HEK293 (cell line): Measurements from ENCODE around the gene C12orf56.
"Not testable (repeated sequence)": the region's sequence is repeated elsewhere in the genome, so short reads cannot be mapped to it uniquely, and the experiment has no call there.

Experiments used
- CTCF ChIA-PET: fragments of 350-600 bp; formaldehyde crosslinking; extraction: SDS; loops from one replicate; lab custom pipeline; 2021; ENCODE audit warnings: antibody characterized with exemption; lab: Yijun Ruan, JAX
- POLR2A ChIA-PET: fragments of 300-600 bp; formaldehyde crosslinking; extraction: SDS; loops from one replicate; lab custom pipeline; 2020; ENCODE audit warnings: antibody characterized with exemption, inconsistent platforms; lab: Yijun Ruan, JAX
- H3K27ac ChIP-seq: fragments of 200-500 bp; sonication (Bioruptor generic); 2 replicates; pipeline ENCODE4 v1.5.1; 2014; ENCODE audit warnings: low read depth, low read length, control low read depth, inconsistent platforms; ENCODE audit errors: extremely low read depth
- H3K36me3 ChIP-seq, 2 experiments: fragments of 200-500 bp in 1 of 2; sonication (Bioruptor generic) in 1 of 2; 1 replicate in 1 of 2; 2 replicates in 1 of 2; pipeline ENCODE4 v1.5.1; 2014 to 2017; ENCODE audit warnings: inconsistent platforms in 2 of 2, low read length in 2 of 2; ENCODE audit not compliant: control insufficient read depth in 2 of 2, insufficient read depth in 1 of 2
- H3K4me1 ChIP-seq: fragments of 200-500 bp; sonication (Bioruptor generic); 2 replicates; pipeline ENCODE4 v1.5.1; 2014; ENCODE audit warnings: mild to moderate bottlenecking, low read length, inconsistent platforms; ENCODE audit not compliant: control insufficient read depth, insufficient read depth
- H3K4me3 ChIP-seq: 2 replicates; pipeline ENCODE4 v1.5.1; 2011; ENCODE audit warnings: low read depth, mild to moderate bottlenecking, control low read depth, low read length, moderate library complexity
- H3K9me3 ChIP-seq: fragments of 200-500 bp; sonication (Bioruptor generic); 2 replicates; pipeline ENCODE4 v1.5.1; 2014; ENCODE audit warnings: low read depth, low read length, inconsistent platforms; ENCODE audit not compliant: control insufficient read depth, insufficient read depth
- OVOL3 ChIP-seq: fragments of 450-650 bp; formaldehyde crosslinking; IDR thresholded peaks from 2 replicates; pipeline ENCODE4 v1.5.1; 2016; ENCODE audit warnings: missing biosample characterization, missing genetic modification characterization
- ZBTB1 ChIP-seq: fragments of 450-650 bp; formaldehyde crosslinking; IDR thresholded peaks from 2 replicates; pipeline ENCODE4 v1.5.1; 2016; ENCODE audit warnings: missing biosample characterization, missing genetic modification characterization
- ZBTB8A ChIP-seq: fragments of 450-650 bp; formaldehyde crosslinking; IDR thresholded peaks from 2 replicates; pipeline ENCODE4 v1.5.1; 2016; ENCODE audit warnings: missing biosample characterization, missing genetic modification characterization
- ZFP37 ChIP-seq: fragments of 450-650 bp; formaldehyde crosslinking; IDR thresholded peaks from 2 replicates; pipeline ENCODE4 v1.5.1; 2016; ENCODE audit warnings: missing biosample characterization, missing genetic modification characterization
- ZNF140 ChIP-seq: fragments of 450-650 bp; formaldehyde crosslinking; IDR thresholded peaks from 2 replicates; pipeline ENCODE4 v1.5.1; 2016; ENCODE audit warnings: missing biosample characterization, missing genetic modification characterization
- ZNF19 ChIP-seq: fragments of 450-650 bp; formaldehyde crosslinking; IDR thresholded peaks from 2 replicates; pipeline ENCODE4; 2016; ENCODE audit warnings: missing biosample characterization, missing genetic modification characterization, low read depth
- ZNF202 ChIP-seq: fragments of 450-650 bp; formaldehyde crosslinking; IDR thresholded peaks from 2 replicates; pipeline ENCODE4 v1.5.1; 2016; ENCODE audit warnings: missing biosample characterization, missing genetic modification characterization, borderline replicate concordance
- ZNF394 ChIP-seq: fragments of 450-650 bp; formaldehyde crosslinking; IDR thresholded peaks from 2 replicates; pipeline ENCODE4 v1.5.1; 2016; ENCODE audit warnings: missing biosample characterization, missing genetic modification characterization, mild to moderate bottlenecking, moderate library complexity, borderline replicate concordance
- ZNF426 ChIP-seq: fragments of 450-650 bp; formaldehyde crosslinking; IDR thresholded peaks from 2 replicates; pipeline ENCODE4 v1.5.1; 2017; ENCODE audit warnings: missing biosample characterization, missing genetic modification characterization, mild to moderate bottlenecking, inconsistent platforms, moderate library complexity
- ZNF433 ChIP-seq: fragments of 450-650 bp; formaldehyde crosslinking; IDR thresholded peaks from 2 replicates; pipeline ENCODE4 v1.5.1; 2016; ENCODE audit warnings: missing biosample characterization, missing genetic modification characterization, low read depth
- ZNF510 ChIP-seq: fragments of 450-650 bp; formaldehyde crosslinking; IDR thresholded peaks from 2 replicates; pipeline ENCODE4 v1.5.1; 2018; ENCODE audit warnings: mild to moderate bottlenecking, missing genetic modification characterization, missing biosample characterization; ENCODE audit not compliant: insufficient replicate concordance
- ZNF555 ChIP-seq: fragments of 450-650 bp; formaldehyde crosslinking; conservative IDR thresholded peaks from 2 replicates; pipeline ENCODE4 v1.5.1; 2017; ENCODE audit warnings: missing biosample characterization, mild to moderate bottlenecking, missing genetic modification characterization, inconsistent platforms
- ZNF558 ChIP-seq: fragments of 450-650 bp; formaldehyde crosslinking; IDR thresholded peaks from 2 replicates; pipeline ENCODE4 v1.5.1; 2016; ENCODE audit warnings: missing biosample characterization, missing genetic modification characterization
- ZNF560 ChIP-seq: fragments of 450-650 bp; formaldehyde crosslinking; IDR thresholded peaks from 2 replicates; pipeline ENCODE4 v1.5.1; 2017; ENCODE audit warnings: missing biosample characterization, missing genetic modification characterization, borderline replicate concordance
- ZNF623 ChIP-seq: fragments of 450-650 bp; formaldehyde crosslinking; IDR thresholded peaks from 2 replicates; pipeline ENCODE4 v1.5.1; 2016; ENCODE audit warnings: missing biosample characterization, missing genetic modification characterization
- ZNF629 ChIP-seq: fragments of 450-650 bp; formaldehyde crosslinking; IDR thresholded peaks from 2 replicates; pipeline ENCODE4 v1.5.1; 2017; ENCODE audit warnings: missing biosample characterization, missing genetic modification characterization
- ZNF654 ChIP-seq: fragments of 450-650 bp; formaldehyde crosslinking; IDR thresholded peaks from 2 replicates; pipeline ENCODE4 v1.5.1; 2016; ENCODE audit warnings: low read depth, missing biosample characterization, missing genetic modification characterization
- ZNF664 ChIP-seq: fragments of 450-650 bp; formaldehyde crosslinking; IDR thresholded peaks from 2 replicates; pipeline ENCODE4 v1.5.1; 2016; ENCODE audit warnings: missing biosample characterization, missing genetic modification characterization
- ZXDB ChIP-seq: fragments of 450-650 bp; formaldehyde crosslinking; IDR thresholded peaks from 2 replicates; pipeline ENCODE4 v1.5.1; 2016; ENCODE audit warnings: missing biosample characterization, missing genetic modification characterization
- TF ChIP-seq, protein P1 (sequence below): fragments of 450-650 bp; formaldehyde crosslinking; conservative IDR thresholded peaks from 2 replicates; pipeline ENCODE4 v1.5.1; 2016; ENCODE audit warnings: low read depth, missing biosample characterization, missing genetic modification characterization
- TF ChIP-seq, protein P2 (sequence below): fragments of 450-650 bp; formaldehyde crosslinking; IDR thresholded peaks from 2 replicates; pipeline ENCODE4 v1.5.1; 2016; ENCODE audit warnings: missing biosample characterization, missing genetic modification characterization
- TF ChIP-seq, protein P3 (sequence below): fragments of 450-650 bp; formaldehyde crosslinking; conservative IDR thresholded peaks from 2 replicates; pipeline ENCODE4 v1.5.1; 2016; ENCODE audit warnings: low read depth, missing biosample characterization, missing genetic modification characterization
- TF ChIP-seq, protein P4 (sequence below): fragments of 450-650 bp; formaldehyde crosslinking; IDR thresholded peaks from 2 replicates; pipeline ENCODE4 v1.5.1; 2016; ENCODE audit warnings: missing biosample characterization, missing genetic modification characterization

Gene C12orf56

DNA sequence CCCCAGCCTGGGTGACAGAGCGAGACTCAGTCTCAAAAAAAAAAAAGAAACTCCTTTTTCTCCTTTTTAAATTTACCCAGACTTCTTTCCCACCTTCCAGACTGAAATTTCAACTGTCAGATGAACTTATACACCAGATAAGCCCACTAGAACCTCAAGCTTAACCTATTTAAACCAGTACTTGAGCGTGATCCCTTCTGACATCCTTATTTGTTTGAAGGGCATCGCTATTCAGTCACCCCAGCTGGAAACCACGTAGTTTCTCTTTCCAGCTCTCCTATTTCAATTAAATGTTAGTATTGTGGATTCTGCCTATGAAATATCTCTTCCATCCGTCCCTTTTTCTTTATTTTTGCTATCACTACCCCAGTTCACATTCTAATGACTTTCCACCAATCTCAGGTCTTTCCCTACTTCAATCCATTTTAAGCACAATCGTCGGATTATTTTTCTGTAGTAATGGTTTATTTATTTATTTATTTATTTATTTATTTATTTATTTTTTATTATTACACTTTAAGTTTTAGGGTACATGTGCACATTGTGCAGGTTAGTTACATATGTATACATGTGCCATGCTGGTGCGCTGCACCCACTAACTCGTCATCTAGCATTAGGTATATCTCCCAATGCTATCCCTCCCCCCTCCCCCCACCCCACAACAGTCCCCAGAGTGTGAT, 61.4 kb downstream of the C12orf56 start:
- H3K9me3 ChIP-seq, H3K27ac ChIP-seq, H3K36me3 ChIP-seq, H3K4me1 ChIP-seq, POLR2A ChIA-PET, H3K4me3 ChIP-seq: not testable (repeated sequence)
- CTCF ChIA-PET, result interaction anchor here (0.6 kb wide), 1 partner anchor 8 kb away, joined by 3 read pairs; no protein-coding TSS in a partner anchor
- peak; percentile 60; the same call in 1 of the 2 replicates for TF ChIP-seq ZNF623
- 0 out of 2 replicates have a peak, but pooled peaks have one; percentile 22 for TF ChIP-seq ZFP37
- TF ChIP-seq ZNF202 (tag by site-specific recombination), result peak; percentile 65; the same call in 1 of the 2 replicates
- TF ChIP-seq ZNF19 (tag by site-specific recombination), result 0 out of 2 replicates have a peak, but pooled peaks have one; percentile 27
- TF ChIP-seq, protein P1, sequence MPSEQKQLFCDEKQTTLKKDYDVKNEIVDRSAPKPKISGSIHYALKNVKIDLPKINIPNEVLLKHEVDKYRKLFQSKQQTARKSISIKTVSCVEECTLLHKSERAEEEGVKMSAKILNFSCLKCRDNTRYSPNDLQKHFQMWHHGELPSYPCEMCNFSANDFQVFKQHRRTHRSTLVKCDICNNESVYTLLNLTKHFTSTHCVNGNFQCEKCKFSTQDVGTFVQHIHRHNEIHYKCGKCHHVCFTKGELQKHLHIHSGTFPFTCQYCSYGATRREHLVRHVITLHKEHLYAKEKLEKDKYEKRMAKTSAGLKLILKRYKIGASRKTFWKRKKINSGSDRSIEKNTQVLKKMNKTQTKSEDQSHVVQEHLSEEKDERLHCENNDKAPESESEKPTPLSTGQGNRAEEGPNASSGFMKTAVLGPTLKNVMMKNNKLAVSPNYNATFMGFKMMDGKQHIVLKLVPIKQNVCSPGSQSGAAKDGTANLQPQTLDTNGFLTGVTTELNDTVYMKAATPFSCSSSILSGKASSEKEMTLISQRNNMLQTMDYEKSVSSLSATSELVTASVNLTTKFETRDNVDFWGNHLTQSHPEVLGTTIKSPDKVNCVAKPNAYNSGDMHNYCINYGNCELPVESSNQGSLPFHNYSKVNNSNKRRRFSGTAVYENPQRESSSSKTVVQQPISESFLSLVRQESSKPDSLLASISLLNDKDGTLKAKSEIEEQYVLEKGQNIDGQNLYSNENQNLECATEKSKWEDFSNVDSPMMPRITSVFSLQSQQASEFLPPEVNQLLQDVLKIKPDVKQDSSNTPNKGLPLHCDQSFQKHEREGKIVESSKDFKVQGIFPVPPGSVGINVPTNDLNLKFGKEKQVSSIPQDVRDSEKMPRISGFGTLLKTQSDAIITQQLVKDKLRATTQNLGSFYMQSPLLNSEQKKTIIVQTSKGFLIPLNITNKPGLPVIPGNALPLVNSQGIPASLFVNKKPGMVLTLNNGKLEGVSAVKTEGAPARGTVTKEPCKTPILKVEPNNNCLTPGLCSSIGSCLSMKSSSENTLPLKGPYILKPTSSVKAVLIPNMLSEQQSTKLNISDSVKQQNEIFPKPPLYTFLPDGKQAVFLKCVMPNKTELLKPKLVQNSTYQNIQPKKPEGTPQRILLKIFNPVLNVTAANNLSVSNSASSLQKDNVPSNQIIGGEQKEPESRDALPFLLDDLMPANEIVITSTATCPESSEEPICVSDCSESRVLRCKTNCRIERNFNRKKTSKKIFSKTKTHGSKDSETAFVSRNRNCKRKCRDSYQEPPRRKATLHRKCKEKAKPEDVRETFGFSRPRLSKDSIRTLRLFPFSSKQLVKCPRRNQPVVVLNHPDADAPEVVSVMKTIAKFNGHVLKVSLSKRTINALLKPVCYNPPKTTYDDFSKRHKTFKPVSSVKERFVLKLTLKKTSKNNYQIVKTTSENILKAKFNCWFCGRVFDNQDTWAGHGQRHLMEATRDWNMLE, result peak; percentile 86
- TF ChIP-seq ZNF394 (tag by site-specific recombination), result peak; percentile 86; the same call in 1 of the 2 replicates
- peak; percentile 51; the same call in 1 of the 2 replicates for TF ChIP-seq ZXDB
- TF ChIP-seq, protein P2, sequence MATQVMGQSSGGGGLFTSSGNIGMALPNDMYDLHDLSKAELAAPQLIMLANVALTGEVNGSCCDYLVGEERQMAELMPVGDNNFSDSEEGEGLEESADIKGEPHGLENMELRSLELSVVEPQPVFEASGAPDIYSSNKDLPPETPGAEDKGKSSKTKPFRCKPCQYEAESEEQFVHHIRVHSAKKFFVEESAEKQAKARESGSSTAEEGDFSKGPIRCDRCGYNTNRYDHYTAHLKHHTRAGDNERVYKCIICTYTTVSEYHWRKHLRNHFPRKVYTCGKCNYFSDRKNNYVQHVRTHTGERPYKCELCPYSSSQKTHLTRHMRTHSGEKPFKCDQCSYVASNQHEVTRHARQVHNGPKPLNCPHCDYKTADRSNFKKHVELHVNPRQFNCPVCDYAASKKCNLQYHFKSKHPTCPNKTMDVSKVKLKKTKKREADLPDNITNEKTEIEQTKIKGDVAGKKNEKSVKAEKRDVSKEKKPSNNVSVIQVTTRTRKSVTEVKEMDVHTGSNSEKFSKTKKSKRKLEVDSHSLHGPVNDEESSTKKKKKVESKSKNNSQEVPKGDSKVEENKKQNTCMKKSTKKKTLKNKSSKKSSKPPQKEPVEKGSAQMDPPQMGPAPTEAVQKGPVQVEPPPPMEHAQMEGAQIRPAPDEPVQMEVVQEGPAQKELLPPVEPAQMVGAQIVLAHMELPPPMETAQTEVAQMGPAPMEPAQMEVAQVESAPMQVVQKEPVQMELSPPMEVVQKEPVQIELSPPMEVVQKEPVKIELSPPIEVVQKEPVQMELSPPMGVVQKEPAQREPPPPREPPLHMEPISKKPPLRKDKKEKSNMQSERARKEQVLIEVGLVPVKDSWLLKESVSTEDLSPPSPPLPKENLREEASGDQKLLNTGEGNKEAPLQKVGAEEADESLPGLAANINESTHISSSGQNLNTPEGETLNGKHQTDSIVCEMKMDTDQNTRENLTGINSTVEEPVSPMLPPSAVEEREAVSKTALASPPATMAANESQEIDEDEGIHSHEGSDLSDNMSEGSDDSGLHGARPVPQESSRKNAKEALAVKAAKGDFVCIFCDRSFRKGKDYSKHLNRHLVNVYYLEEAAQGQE (tag by site-specific recombination), result peak; percentile 67; the same call in 1 of the 2 replicates
- 0 out of 2 replicates have a peak, but pooled peaks have one; percentile 40 for TF ChIP-seq ZNF558 (tag by site-specific recombination)
- peak; percentile 55; the same call in 1 of the 2 replicates for TF ChIP-seq ZNF433 (tag by site-specific recombination)
- 0 out of 2 replicates have a peak, but pooled peaks have one; percentile 36 for TF ChIP-seq ZBTB1 (tag by site-specific recombination)
- peak; percentile 83 for TF ChIP-seq ZNF555 (tag by site-specific recombination)
- TF ChIP-seq, protein P3, sequence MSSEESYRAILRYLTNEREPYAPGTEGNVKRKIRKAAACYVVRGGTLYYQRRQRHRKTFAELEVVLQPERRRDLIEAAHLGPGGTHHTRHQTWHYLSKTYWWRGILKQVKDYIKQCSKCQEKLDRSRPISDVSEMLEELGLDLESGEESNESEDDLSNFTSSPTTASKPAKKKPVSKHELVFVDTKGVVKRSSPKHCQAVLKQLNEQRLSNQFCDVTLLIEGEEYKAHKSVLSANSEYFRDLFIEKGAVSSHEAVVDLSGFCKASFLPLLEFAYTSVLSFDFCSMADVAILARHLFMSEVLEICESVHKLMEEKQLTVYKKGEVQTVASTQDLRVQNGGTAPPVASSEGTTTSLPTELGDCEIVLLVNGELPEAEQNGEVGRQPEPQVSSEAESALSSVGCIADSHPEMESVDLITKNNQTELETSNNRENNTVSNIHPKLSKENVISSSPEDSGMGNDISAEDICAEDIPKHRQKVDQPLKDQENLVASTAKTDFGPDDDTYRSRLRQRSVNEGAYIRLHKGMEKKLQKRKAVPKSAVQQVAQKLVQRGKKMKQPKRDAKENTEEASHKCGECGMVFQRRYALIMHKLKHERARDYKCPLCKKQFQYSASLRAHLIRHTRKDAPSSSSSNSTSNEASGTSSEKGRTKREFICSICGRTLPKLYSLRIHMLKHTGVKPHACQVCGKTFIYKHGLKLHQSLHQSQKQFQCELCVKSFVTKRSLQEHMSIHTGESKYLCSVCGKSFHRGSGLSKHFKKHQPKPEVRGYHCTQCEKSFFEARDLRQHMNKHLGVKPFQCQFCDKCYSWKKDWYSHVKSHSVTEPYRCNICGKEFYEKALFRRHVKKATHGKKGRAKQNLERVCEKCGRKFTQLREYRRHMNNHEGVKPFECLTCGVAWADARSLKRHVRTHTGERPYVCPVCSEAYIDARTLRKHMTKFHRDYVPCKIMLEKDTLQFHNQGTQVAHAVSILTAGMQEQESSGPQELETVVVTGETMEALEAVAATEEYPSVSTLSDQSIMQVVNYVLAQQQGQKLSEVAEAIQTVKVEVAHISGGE (tag by site-specific recombination), result peak; percentile 64
- TF ChIP-seq ZNF664 (tag by site-specific recombination), result peak; percentile 58; the same call in 1 of the 2 replicates
- TF ChIP-seq ZNF426 (tag by site-specific recombination), result peak; percentile 69
- peak; percentile 38; the same call in 1 of the 2 replicates for TF ChIP-seq ZNF629 (tag by site-specific recombination)
- TF ChIP-seq ZNF510 (tag by site-specific recombination), result peak; percentile 43
- TF ChIP-seq, protein P4, sequence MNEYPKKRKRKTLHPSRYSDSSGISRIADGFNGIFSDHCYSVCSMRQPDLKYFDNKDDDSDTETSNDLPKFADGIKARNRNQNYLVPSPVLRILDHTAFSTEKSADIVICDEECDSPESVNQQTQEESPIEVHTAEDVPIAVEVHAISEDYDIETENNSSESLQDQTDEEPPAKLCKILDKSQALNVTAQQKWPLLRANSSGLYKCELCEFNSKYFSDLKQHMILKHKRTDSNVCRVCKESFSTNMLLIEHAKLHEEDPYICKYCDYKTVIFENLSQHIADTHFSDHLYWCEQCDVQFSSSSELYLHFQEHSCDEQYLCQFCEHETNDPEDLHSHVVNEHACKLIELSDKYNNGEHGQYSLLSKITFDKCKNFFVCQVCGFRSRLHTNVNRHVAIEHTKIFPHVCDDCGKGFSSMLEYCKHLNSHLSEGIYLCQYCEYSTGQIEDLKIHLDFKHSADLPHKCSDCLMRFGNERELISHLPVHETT, result 0 out of 2 replicates have a peak, but pooled peaks have one; percentile 28
- peak; percentile 43 for TF ChIP-seq ZNF654
- peak; percentile 66 for TF ChIP-seq ZBTB8A
- peak; percentile 71; the same call in 1 of the 2 replicates for TF ChIP-seq ZNF140 (tag by site-specific recombination)
- 0 out of 2 replicates have a peak, but pooled peaks have one; percentile 18 for TF ChIP-seq OVOL3 (tag by site-specific recombination)
- 0 out of 2 replicates have a peak, but pooled peaks have one; percentile 50 for TF ChIP-seq ZNF560 (tag by site-specific recombination)
